Osteocyte (in vitro differentiated cells): Measurements from ENCODE around the gene FREM2. TPM values are rescaled to one million over a fixed set of nuclear protein-coding genes. Genes with fewer than 3 reads are reported as not detected.

Source experiments
- DNase-seq: peaks from one replicate; pipeline ENCODE4 v3.0.0; 2021; ENCODE audit warnings: mixed read lengths; ENCODE audit not compliant: unreplicated experiment; ENCODE audit errors: extremely low spot score
- H3K27ac Mint-ChIP-seq: one replicate; pipeline ENCODE4 v1.8.0; 2021; ENCODE audit warnings: mild to moderate bottlenecking, mixed read lengths; ENCODE audit not compliant: unreplicated experiment
- H3K27me3 Mint-ChIP-seq: one replicate; pipeline ENCODE4 v1.8.0; 2021; ENCODE audit warnings: mixed read lengths; ENCODE audit not compliant: unreplicated experiment
- H3K36me3 Mint-ChIP-seq: one replicate; pipeline ENCODE4 v1.8.0; 2021; ENCODE audit warnings: mixed read lengths; ENCODE audit not compliant: unreplicated experiment
- H3K4me1 Mint-ChIP-seq: one replicate; pipeline ENCODE4 v1.8.0; 2021; ENCODE audit warnings: mixed read lengths; ENCODE audit not compliant: unreplicated experiment
- H3K4me3 Mint-ChIP-seq: one replicate; pipeline ENCODE4 v1.8.0; 2021; ENCODE audit warnings: mild to moderate bottlenecking, moderate library complexity, mixed read lengths; ENCODE audit not compliant: unreplicated experiment
- H3K9me3 Mint-ChIP-seq: one replicate; pipeline ENCODE4 v1.8.0; 2021; ENCODE audit warnings: mixed read lengths; ENCODE audit not compliant: unreplicated experiment
- CTCF ChIP-seq: fragments of 200-600 bp; sonication (generic); IDR thresholded peaks from 2 replicates; pipeline ENCODE4 v1.5.0; 2021; ENCODE audit warnings: antibody characterized with exemption, mild to moderate bottlenecking, moderate library complexity
- total RNA-seq: library from RNA; stranded (reverse); gene quantifications from 2 replicates; pipeline ENCODE4 v1.2.1, GENCODE V29; 2021

The FREM2 gene
- total RNA-seq, 1 donor from 2014 or later = 0.30 TPM

DNA sequence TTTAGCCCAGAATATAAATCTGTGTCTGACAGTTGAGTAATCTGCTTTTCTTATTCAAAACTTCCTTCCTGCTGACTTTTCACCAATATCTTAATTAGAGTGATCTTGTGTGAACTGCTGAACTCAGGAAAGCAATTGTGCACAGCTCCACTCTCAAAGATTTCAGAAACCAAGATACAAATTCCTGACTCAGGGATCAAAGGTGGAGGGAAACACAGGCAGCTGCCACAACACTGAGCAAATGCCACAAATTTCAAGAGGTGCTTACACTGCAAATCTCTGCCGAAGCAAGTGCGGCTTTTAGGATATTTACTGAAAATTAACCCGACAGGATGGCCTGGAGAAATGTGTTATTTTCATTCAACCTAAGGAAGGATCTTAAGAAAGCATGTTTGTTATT lies 192.4 kb downstream of the FREM2 start:
- Mint-ChIP-seq H3K9me3 (no peaks in the 10 kb centered on the region), H3K27me3 (peaks cover 7% of the 10 kb centered on the region), H3K4me3 (no peak overlapping the region), H3K36me3 (no peaks in the 10 kb centered on the region), H3K27ac (no peak overlapping the region), H3K4me1 (peaks cover 14% of the 10 kb centered on the region)
- TF ChIP-seq CTCF = no peak
- no peak for DNase-seq

DNA sequence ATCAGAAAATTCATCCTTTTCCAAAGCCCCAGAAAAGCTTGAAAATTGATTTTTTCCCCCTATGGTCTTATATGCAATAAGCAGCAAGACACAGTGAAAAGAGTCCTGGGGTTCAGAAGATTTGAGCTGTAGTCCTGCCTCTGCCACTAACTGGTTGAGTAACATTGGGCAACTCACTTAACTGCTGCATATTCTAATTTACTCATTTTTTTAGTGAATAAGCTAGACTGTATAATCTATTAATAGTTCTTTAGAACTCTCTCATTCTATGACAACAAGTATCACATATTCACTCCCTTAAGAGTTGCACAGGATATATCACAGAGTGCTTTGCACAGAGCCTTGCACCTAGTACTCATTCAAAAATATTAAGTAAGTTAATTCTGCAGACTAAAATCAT lies 192.9 kb downstream of the FREM2 start:
- H3K4me3 Mint-ChIP-seq = no peak overlapping the region
- H3K27me3 Mint-ChIP-seq = peaks cover 3% of the 10 kb centered on the region
- H3K9me3 Mint-ChIP-seq = no peaks in the 10 kb centered on the region
- no peak for TF ChIP-seq CTCF
- H3K27ac Mint-ChIP-seq = no peak overlapping the region
- no peaks in the 10 kb centered on the region for H3K36me3 Mint-ChIP-seq
- no peak for DNase-seq
- peaks cover 16% of the 10 kb centered on the region for H3K4me1 Mint-ChIP-seq

- no peak for DNase-seq
- no peaks in the 10 kb centered on the region for H3K36me3 Mint-ChIP-seq
- TF ChIP-seq CTCF = no peak
- H3K27ac Mint-ChIP-seq = no peak overlapping the region
- H3K9me3 Mint-ChIP-seq = no peaks in the 10 kb centered on the region
- H3K27me3 Mint-ChIP-seq = no peaks in the 10 kb centered on the region
- peaks cover 16% of the 10 kb centered on the region for H3K4me1 Mint-ChIP-seq
- H3K4me3 Mint-ChIP-seq = no peak overlapping the region
These were observed 193.5 kb downstream of the FREM2 start for GRCh38 chr13:38880397-38880796.

GRCh38 chr13:38883783-38884182 lies 196.9 kb downstream of the FREM2 start:
- Mint-ChIP-seq H3K27ac (peak overlapping the region; percentile 45), H3K4me1 (peaks cover 16% of the 10 kb centered on the region), H3K27me3 (no peaks in the 10 kb centered on the region), H3K36me3 (no peaks in the 10 kb centered on the region), H3K9me3 (no peaks in the 10 kb centered on the region), H3K4me3 (no peak overlapping the region)
- no peak for TF ChIP-seq CTCF
- no peak for DNase-seq

GRCh38 chr13:38888309-38888708 lies 201.4 kb downstream of the FREM2 start:
- Mint-ChIP-seq H3K27ac (no peak overlapping the region), H3K36me3 (no peaks in the 10 kb centered on the region), H3K4me3 (no peak overlapping the region), H3K27me3 (no peaks in the 10 kb centered on the region), H3K4me1 (peaks cover 10% of the 10 kb centered on the region), H3K9me3 (peaks cover 14% of the 10 kb centered on the region)
- TF ChIP-seq CTCF = no peak
- DNase-seq = no peak
